Mesenchymal stem cell (in vitro differentiated cells and primary cell): ENCODE data around the gene ZC3H18.

Experiments
- DNase-seq: peaks from one replicate; pipeline ENCODE4 v3.0.0-alpha.2; 2013
- H2AFZ ChIP-seq: one replicate; pipeline ENCODE4 v1.6.1; 2013; ENCODE audit warnings: low read depth, mild to moderate bottlenecking, control low read depth, inconsistent platforms, low read length, moderate library complexity
- H2AK5ac ChIP-seq: 2 replicates; pipeline ENCODE4 v1.6.1; 2013; ENCODE audit warnings: low read length, moderate library complexity, mild to moderate bottlenecking, inconsistent platforms; ENCODE audit not compliant: severe bottlenecking
- H2BK120ac ChIP-seq: one replicate; pipeline ENCODE4 v1.6.1; 2013; ENCODE audit warnings: low read depth, mild to moderate bottlenecking, inconsistent platforms, low read length, moderate library complexity
- H2BK12ac ChIP-seq, 2 experiments: one replicate each; pipeline ENCODE4 v1.6.1; 2013; ENCODE audit warnings: inconsistent platforms in 2 of 2, low read length in 2 of 2, mild to moderate bottlenecking in 2 of 2, moderate library complexity in 2 of 2, control low read depth in 1 of 2
- H2BK15ac ChIP-seq: one replicate; pipeline ENCODE4 v1.6.1; 2013; ENCODE audit warnings: mild to moderate bottlenecking, low read depth, inconsistent platforms; ENCODE audit not compliant: poor library complexity, severe bottlenecking
- H2BK5ac ChIP-seq: 2 replicates; pipeline ENCODE4 v1.6.1; 2013; ENCODE audit warnings: low read depth, mild to moderate bottlenecking, low read length, control low read depth, inconsistent platforms; ENCODE audit not compliant: poor library complexity, severe bottlenecking
- H3K14ac ChIP-seq, 2 experiments: one replicate each; pipeline ENCODE4 v1.6.1; 2013; ENCODE audit warnings: inconsistent platforms in 2 of 2, low read length in 2 of 2, control low read depth in 1 of 2, mild to moderate bottlenecking in 1 of 2, moderate library complexity in 1 of 2
- H3K18ac ChIP-seq, 2 experiments: one replicate each; pipeline ENCODE4 v1.6.1; 2013; ENCODE audit warnings: inconsistent platforms in 2 of 2, low read length in 2 of 2, control low read depth in 1 of 2, low read depth in 1 of 2, mild to moderate bottlenecking in 1 of 2
- H3K23ac ChIP-seq, 2 experiments: one replicate each; pipeline ENCODE4 v1.6.1; 2013; ENCODE audit warnings: inconsistent platforms in 2 of 2, low read length in 2 of 2, mild to moderate bottlenecking in 2 of 2, moderate library complexity in 2 of 2, control low read depth in 1 of 2
- H3K27ac ChIP-seq: 2 replicates; pipeline ENCODE4 v1.5.1; 2013; ENCODE audit warnings: mild to moderate bottlenecking, moderate library complexity, low read length, control low read depth, inconsistent platforms; ENCODE audit not compliant: poor library complexity, severe bottlenecking
- H3K27me3 ChIP-seq, 2 experiments: 2 replicates each; pipeline versions ENCODE4 v1.6.1 to v1.7.0; 2013; ENCODE audit warnings: low read length in 2 of 2, mild to moderate bottlenecking in 2 of 2, moderate library complexity in 2 of 2, control low read depth in 1 of 2, inconsistent platforms in 1 of 2; ENCODE audit not compliant: control insufficient read depth in 1 of 2, insufficient read depth in 1 of 2
- H3K36me3 ChIP-seq, 2 experiments: 2 replicates each; pipeline versions ENCODE4 v1.6.1 to v1.7.0; 2013; ENCODE audit warnings: low read length in 2 of 2, control low read depth in 1 of 2, inconsistent platforms in 1 of 2, low read depth in 1 of 2, mild to moderate bottlenecking in 1 of 2; ENCODE audit not compliant: insufficient read depth in 2 of 2, control insufficient read depth in 1 of 2
- H3K4ac ChIP-seq, 2 experiments: one replicate each; pipeline ENCODE4 v1.6.1; 2013; ENCODE audit warnings: inconsistent platforms in 2 of 2, low read length in 2 of 2, mild to moderate bottlenecking in 2 of 2, moderate library complexity in 2 of 2, control low read depth in 1 of 2, low read depth in 1 of 2
- H3K4me1 ChIP-seq: 2 replicates; pipeline ENCODE4 v1.6.1; 2013; ENCODE audit warnings: low read depth, low read length, control low read depth; ENCODE audit not compliant: control insufficient read depth, insufficient read depth
- H3K4me2 ChIP-seq: 2 replicates; pipeline ENCODE4 v1.6.1; 2013; ENCODE audit warnings: low read length, mild to moderate bottlenecking, inconsistent platforms; ENCODE audit not compliant: poor library complexity, severe bottlenecking
- H3K4me3 ChIP-seq, 2 experiments: 2 replicates each; pipeline versions ENCODE4 v1.5.1 to v1.7.0; 2013; ENCODE audit warnings: low read length in 2 of 2, mild to moderate bottlenecking in 2 of 2, control low read depth in 1 of 2, low read depth in 1 of 2; ENCODE audit not compliant: insufficient read depth in 1 of 2
- H3K79me1 ChIP-seq: replicated peaks from 2 replicates; pipeline ENCODE4 v1.6.1; 2013; ENCODE audit warnings: mild to moderate bottlenecking, control low read depth, low read length, inconsistent platforms; ENCODE audit not compliant: poor library complexity, severe bottlenecking
- H3K9ac ChIP-seq: 2 replicates; pipeline ENCODE4 v1.7.0; 2013; ENCODE audit warnings: mild to moderate bottlenecking, low read length, moderate library complexity
- H3K9me3 ChIP-seq: 2 replicates; pipeline ENCODE4 v1.7.0; 2013; ENCODE audit warnings: mild to moderate bottlenecking, low read length; ENCODE audit not compliant: control insufficient read depth
- H4K8ac ChIP-seq: one replicate; pipeline ENCODE4 v1.6.1; 2013; ENCODE audit warnings: inconsistent platforms, mild to moderate bottlenecking, low read length, moderate library complexity
- H4K91ac ChIP-seq: one replicate; pipeline ENCODE4 v1.6.1; 2013; ENCODE audit warnings: mild to moderate bottlenecking, low read length, inconsistent platforms
- WGBS: methylation state at CpG from one replicate; pipeline ENCODE4 v1.1.7; 2013; ENCODE audit warnings: mixed read lengths; 5-methylcytosine and 5-hydroxymethylcytosine counted together

The ZC3H18 gene

GRCh38 chr16:88588754-88589153 lies 18.6 kb downstream of the ZC3H18 start:
- 94% methylated on average over 6 of the region's 6 CpGs for WGBS
- H4K91ac ChIP-seq, result no peak overlapping the region

GRCh38 chr16:88589441-88589840 lies 19.2 kb downstream of the ZC3H18 start:
- H4K91ac ChIP-seq, result no peak overlapping the region

More at GRCh38 chr16:88588754-88589153, 18.6 kb downstream of the ZC3H18 start:
- no peak overlapping the region for H3K27ac ChIP-seq
- H4K8ac ChIP-seq, result no peak overlapping the region
- H3K9ac ChIP-seq, result no peak overlapping the region
- H2AK5ac ChIP-seq, result no peak overlapping the region
- H2AFZ ChIP-seq, result no peak overlapping the region
- no peak overlapping the region for H2BK12ac ChIP-seq
- no peak overlapping the region for H3K4me3 ChIP-seq
- H3K4me2 ChIP-seq, result no peak overlapping the region
- peaks cover 41% of the 10 kb centered on the region for H3K79me1 ChIP-seq
- H2BK15ac ChIP-seq, result no peak overlapping the region
- H3K23ac ChIP-seq, result no peak overlapping the region
- H3K14ac ChIP-seq, result no peak overlapping the region
- no peaks in the 10 kb centered on the region for H3K27me3 ChIP-seq
- no peak overlapping the region for H2BK120ac ChIP-seq
- no peak overlapping the region for H3K18ac ChIP-seq
- H3K4ac ChIP-seq, result no peak overlapping the region
- H3K36me3 ChIP-seq, result peaks cover 60 to 65% of the 10 kb centered on the region in 2 experiments
- no peaks in the 10 kb centered on the region for H3K9me3 ChIP-seq
- H3K4me1 ChIP-seq, result peaks cover 9% of the 10 kb centered on the region
- no peak for DNase-seq
- no peak overlapping the region for H2BK5ac ChIP-seq

GRCh38 chr16:88591577-88592021 lies 21.4 kb downstream of the ZC3H18 start:
- Histone ChIP-seq H3K18ac (no peak overlapping the region), H2BK5ac (no peak overlapping the region), H3K9me3 (no peaks in the 10 kb centered on the region), H2BK12ac (no peak overlapping the region), H4K8ac (no peak overlapping the region), H2BK15ac (no peak overlapping the region), H3K4me2 (no peak overlapping the region), H3K36me3 (peaks cover 49 to 60% of the 10 kb centered on the region in 2 experiments), H3K9ac (no peak overlapping the region), H3K4me1 (peaks cover 8% of the 10 kb centered on the region), H4K91ac (no peak overlapping the region), H2BK120ac (no peak overlapping the region), H3K4ac (no peak overlapping the region), H3K4me3 (no peak overlapping the region), H2AFZ (no peak overlapping the region), H3K27ac (no peak overlapping the region), H3K14ac (no peak overlapping the region), H3K23ac (no peak overlapping the region), H3K27me3 (no peaks in the 10 kb centered on the region), H3K79me1 (peaks cover 28% of the 10 kb centered on the region), H2AK5ac (no peak overlapping the region)
- DNase-seq, result no peak
- WGBS, result 98% methylated on average over 10 of the region's 10 CpGs

More at GRCh38 chr16:88589441-88589840, 19.2 kb downstream of the ZC3H18 start:
- H3K4me2 ChIP-seq, result no peak overlapping the region
- 95% methylated on average over 11 of the region's 11 CpGs for WGBS
- H3K4me1 ChIP-seq, result peaks cover 11% of the 10 kb centered on the region
- DNase-seq, result no peak
- no peak overlapping the region for H4K8ac ChIP-seq
- no peak overlapping the region for H2BK5ac ChIP-seq
- H2AK5ac ChIP-seq, result no peak overlapping the region
- no peak overlapping the region for H3K9ac ChIP-seq
- H3K23ac ChIP-seq, result no peak overlapping the region
- no peaks in the 10 kb centered on the region for H3K9me3 ChIP-seq
- no peak overlapping the region for H3K27ac ChIP-seq
- H2BK120ac ChIP-seq, result no peak overlapping the region
- H3K4me3 ChIP-seq, result no peak overlapping the region
- no peak overlapping the region for H2BK12ac ChIP-seq
- H3K79me1 ChIP-seq, result peaks cover 40% of the 10 kb centered on the region
- H2AFZ ChIP-seq, result no peak overlapping the region
- H3K27me3 ChIP-seq, result no peaks in the 10 kb centered on the region
- H2BK15ac ChIP-seq, result no peak overlapping the region
- H3K14ac ChIP-seq, result no peak overlapping the region
- no peak overlapping the region for H3K18ac ChIP-seq
- H3K36me3 ChIP-seq, result peaks cover 60 to 70% of the 10 kb centered on the region in 2 experiments
- no peak overlapping the region for H3K4ac ChIP-seq

DNA sequence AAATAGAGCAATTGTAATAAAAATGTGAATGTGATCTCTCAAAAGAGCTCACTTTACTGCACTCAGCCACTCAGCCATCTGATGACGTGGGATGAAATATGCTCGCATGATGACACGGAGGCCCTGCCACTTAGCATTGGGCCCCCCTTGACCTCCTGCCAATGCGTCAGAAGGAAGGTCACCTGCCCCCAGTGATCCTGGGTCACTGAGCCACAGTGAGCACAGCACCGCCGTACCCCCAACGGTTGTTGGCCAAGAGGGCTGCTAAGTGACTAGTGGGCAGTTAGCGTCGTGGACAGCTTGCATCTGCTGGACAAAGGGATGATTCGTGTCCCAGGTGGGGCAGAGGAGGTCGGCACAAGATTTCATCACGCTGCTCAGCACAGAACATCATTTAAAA lies 22.9 kb downstream of the ZC3H18 start:
- Histone ChIP-seq H3K23ac (no peak overlapping the region), H3K9me3 (no peaks in the 10 kb centered on the region), H3K4me3 (no peak overlapping the region), H3K4ac (no peak overlapping the region), H3K79me1 (peaks cover 21% of the 10 kb centered on the region), H3K27me3 (no peaks in the 10 kb centered on the region), H2BK12ac (no peak overlapping the region), H3K4me1 (peaks cover 8% of the 10 kb centered on the region), H3K18ac (no peak overlapping the region), H3K4me2 (no peak overlapping the region), H3K36me3 (peaks cover 41 to 46% of the 10 kb centered on the region in 2 experiments), H4K91ac (no peak overlapping the region), H2BK120ac (no peak overlapping the region), H4K8ac (no peak overlapping the region), H2AFZ (no peak overlapping the region), H2AK5ac (no peak overlapping the region), H3K14ac (no peak overlapping the region), H2BK15ac (no peak overlapping the region), H2BK5ac (no peak overlapping the region), H3K9ac (no peak overlapping the region), H3K27ac (no peak overlapping the region)
- WGBS, result 95% methylated on average over 12 of the region's 12 CpGs
- no peak for DNase-seq
